Measurements from ENCODE around the gene TMEM129.
A peak's percentile ranks its signal among the peaks of the same experiment; 100 is the strongest.

The TMEM129 gene

GRCh38 chr4:1745697-1746096 is 24.6 kb upstream of the TMEM129 start:
- no peak for DNase-seq (ENCODE audit: insufficient read length, low spot score)
- no peak for FAIRE-seq

GRCh38 chr4:1745165-1745564 is 24.0 kb upstream of the TMEM129 start:
- FAIRE-seq: no peak

GRCh38 chr4:1744552-1744951 is 23.4 kb upstream of the TMEM129 start:
- DNase-seq (ENCODE audit: insufficient read length, low spot score) (no peak), FAIRE-seq (no peak)

More at GRCh38 chr4:1745165-1745564, 24.0 kb upstream of the TMEM129 start:
- no peak for DNase-seq (ENCODE audit: insufficient read length, low spot score)

GRCh38 chr4:1743975-1744374 is 22.9 kb upstream of the TMEM129 start:
- FAIRE-seq: no peak
- DNase-seq (ENCODE audit: insufficient read length, low spot score): no peak

GRCh38 chr4:1743551-1743950 is 22.4 kb upstream of the TMEM129 start:
- FAIRE-seq (no peak), DNase-seq (ENCODE audit: insufficient read length, low spot score) (no peak)

- FAIRE-seq (no peak), DNase-seq (ENCODE audit: insufficient read length, low spot score) (no peak)
Measured at GRCh38 chr4:1741208-1741607, 20.1 kb upstream of the TMEM129 start.

GRCh38 chr4:1740021-1740545 is 19.0 kb upstream of the TMEM129 start:
- DNase-seq (ENCODE audit: insufficient read length, low spot score) (no peak), FAIRE-seq (no peak)

- FAIRE-seq (no peak), DNase-seq (ENCODE audit: insufficient read length, low spot score) (no peak)
Measured at GRCh38 chr4:1739358-1739757, 18.2 kb upstream of the TMEM129 start.

GRCh38 chr4:1738410-1738809 is 17.3 kb upstream of the TMEM129 start:
- no peak for FAIRE-seq

GRCh38 chr4:1737666-1738065 is 16.5 kb upstream of the TMEM129 start:
- no peak for FAIRE-seq
- no peak for DNase-seq (ENCODE audit: insufficient read length, low spot score)

More at GRCh38 chr4:1738410-1738809, 17.3 kb upstream of the TMEM129 start:
- no peak for DNase-seq (ENCODE audit: insufficient read length, low spot score)

- no peak for FAIRE-seq
- DNase-seq (ENCODE audit: insufficient read length, low spot score): no peak
Measured at GRCh38 chr4:1736812-1737211, 15.7 kb upstream of the TMEM129 start.

- DNase-seq (ENCODE audit: insufficient read length, low spot score) (no peak), FAIRE-seq (no peak)
Measured at GRCh38 chr4:1735215-1735614, 14.1 kb upstream of the TMEM129 start.

- DNase-seq (ENCODE audit: insufficient read length, low spot score) (no peak), FAIRE-seq (no peak)
Measured at GRCh38 chr4:1732911-1733310, 11.8 kb upstream of the TMEM129 start.

- no peak for FAIRE-seq
- DNase-seq (ENCODE audit: insufficient read length, low spot score): no peak
Measured at GRCh38 chr4:1731180-1731579, 10.1 kb upstream of the TMEM129 start.

- DNase-seq (ENCODE audit: insufficient read length, low spot score): no peak
- FAIRE-seq: no peak
Measured at GRCh38 chr4:1730532-1731135, 9.5 kb upstream of the TMEM129 start.

- DNase-seq (ENCODE audit: insufficient read length, low spot score) (no peak), FAIRE-seq (no peak)
Measured at GRCh38 chr4:1728061-1728980, 7.2 kb upstream of the TMEM129 start.

- DNase-seq (ENCODE audit: insufficient read length, low spot score): peak; percentile 64
- FAIRE-seq: peak; percentile 84
Measured at GRCh38 chr4:1727117-1728031, 6.3 kb upstream of the TMEM129 start.

GRCh38 chr4:1726146-1726934 is 5.2 kb upstream of the TMEM129 start:
- peak; percentile 83 for DNase-seq (ENCODE audit: insufficient read length, low spot score)
- FAIRE-seq: peak; percentile 81

GRCh38 chr4:1725521-1725920 is 4.4 kb upstream of the TMEM129 start:
- no peak for FAIRE-seq

More at GRCh38 chr4:1725521-1725920, 4.4 kb upstream of the TMEM129 start:
- no peak for DNase-seq (ENCODE audit: insufficient read length, low spot score)

Measured in HTR-8/SVneo (cell line).